Colon (tissue), 2 donors: ENCODE measurements around the gene PPARA.

ENCODE experiments used
- FAIRE-seq: peaks from 2 replicates; lab custom pipeline; 2012; peaks lifted over from hg19 to GRCh38; lab: Jason Lieb, UNC
- donor health status: control.
- donor health status: control.

PPARA gene

GRCh38 chr22:46145361-46145851 is 4.9 kb upstream of the PPARA start:
- no peak for FAIRE-seq

GRCh38 chr22:46145896-46146295 is 4.4 kb upstream of the PPARA start:
- FAIRE-seq: no peak

DNA sequence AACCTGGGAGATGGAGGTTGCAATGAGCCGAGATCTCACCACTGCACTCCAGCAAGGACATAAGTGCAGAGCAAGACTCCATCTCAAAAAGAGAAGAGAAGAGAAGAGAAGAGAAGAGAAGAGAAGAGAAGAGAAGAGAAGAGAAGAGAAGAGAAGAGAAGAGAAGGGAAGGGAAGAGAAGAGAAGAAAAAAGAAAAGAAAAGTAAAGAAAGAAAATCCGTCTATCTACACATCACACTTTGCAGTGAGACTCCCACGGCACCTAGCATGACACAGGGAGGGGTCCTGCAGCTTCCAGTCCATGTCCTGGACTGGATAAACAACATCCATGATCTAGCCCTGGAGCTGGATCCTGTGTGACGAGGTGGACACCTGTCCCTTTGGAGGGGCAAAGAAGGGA is 4.0 kb upstream of the PPARA start:
- no peak for FAIRE-seq

DNA sequence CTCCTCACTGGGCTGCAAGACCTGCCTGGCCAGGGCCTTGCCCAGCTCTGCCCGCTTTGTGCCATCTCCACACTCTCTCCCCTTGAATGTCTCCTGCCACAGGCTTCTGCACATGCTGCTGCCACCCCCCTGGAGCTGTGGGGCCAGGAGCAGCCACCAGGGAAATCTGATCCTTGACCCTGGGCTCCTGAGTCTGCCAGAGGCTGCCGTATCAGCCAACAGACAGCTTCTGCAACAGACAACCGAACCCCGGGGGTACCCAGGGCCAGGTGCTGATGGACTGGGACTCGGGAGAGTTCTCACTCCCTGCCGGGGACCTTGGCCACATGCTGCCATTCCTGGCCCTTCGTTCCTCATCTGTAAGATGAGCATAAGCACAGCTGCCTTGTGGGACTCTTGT is 3.3 kb upstream of the PPARA start:
- FAIRE-seq: no peak

GRCh38 chr22:46147471-46148267 is 2.7 kb upstream of the PPARA start:
- no peak for FAIRE-seq

GRCh38 chr22:46148336-46148735 is 2.0 kb upstream of the PPARA start:
- no peak for FAIRE-seq

- FAIRE-seq: no peak
These were observed 1.4 kb upstream of the PPARA start for GRCh38 chr22:46148816-46149511.

- FAIRE-seq: no peak
These were observed 753 bp upstream of the PPARA start for GRCh38 chr22:46149512-46150033.

DNA sequence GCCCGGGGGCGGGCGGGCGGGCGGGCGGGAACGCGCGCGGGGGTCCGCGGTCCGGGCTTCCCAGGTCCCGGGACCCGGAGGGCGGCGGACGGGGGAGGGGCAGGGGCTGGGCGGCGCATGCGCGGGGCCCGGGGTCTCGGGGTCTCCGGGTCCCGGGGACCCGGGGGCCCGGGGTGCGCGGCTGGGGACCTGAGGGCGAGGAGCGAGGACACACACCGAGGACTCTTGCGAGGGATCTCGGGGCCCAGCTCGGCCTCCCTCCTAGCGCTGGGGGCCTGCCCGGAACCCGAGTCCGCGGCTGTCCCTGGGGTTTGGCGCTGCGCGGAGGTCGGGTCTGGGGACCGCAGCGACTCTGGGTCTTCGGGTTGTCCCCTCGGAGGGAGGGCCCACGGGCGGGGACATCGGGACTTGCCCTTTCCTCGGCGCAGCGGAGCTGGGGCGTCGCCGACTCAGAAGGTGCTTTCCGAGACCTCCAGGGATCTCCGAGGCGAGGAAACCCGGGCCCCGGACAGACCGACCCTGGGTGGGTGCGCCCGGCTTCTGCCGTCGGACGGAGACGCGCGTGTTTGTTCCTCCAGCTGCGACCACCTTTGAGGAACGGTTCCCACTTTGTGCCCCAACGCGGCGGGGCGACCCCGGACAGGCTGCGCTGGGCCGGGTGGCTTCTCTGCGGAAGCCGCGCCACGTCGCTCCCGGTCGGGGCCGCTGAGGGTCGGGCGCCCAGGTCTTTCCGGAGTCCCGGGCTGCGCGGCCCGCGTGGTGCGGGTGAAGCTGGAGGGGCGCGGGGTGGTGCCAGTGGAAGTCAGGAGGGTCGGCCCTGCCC is 540 bp downstream of the PPARA start:
- no peak for FAIRE-seq

DNA sequence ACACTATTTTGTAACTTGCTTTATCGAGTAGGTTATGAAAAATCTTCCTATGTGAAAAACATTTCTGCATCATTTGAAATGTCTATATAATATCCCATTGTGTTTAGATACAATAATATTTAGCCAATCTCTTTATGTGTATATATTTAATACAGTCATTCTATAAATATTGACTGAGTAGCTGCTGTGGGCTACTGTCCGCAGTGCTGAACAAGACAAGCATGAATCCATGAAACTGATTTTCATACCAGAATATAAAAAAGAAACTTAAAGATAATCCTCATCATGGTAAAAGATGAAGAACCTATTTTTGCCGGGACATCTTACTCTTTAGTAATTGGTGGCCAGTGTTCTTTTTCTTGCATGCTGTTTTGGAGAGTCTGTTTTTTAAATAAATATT is 3.6 kb downstream of the PPARA start:
- no peak for FAIRE-seq

DNA sequence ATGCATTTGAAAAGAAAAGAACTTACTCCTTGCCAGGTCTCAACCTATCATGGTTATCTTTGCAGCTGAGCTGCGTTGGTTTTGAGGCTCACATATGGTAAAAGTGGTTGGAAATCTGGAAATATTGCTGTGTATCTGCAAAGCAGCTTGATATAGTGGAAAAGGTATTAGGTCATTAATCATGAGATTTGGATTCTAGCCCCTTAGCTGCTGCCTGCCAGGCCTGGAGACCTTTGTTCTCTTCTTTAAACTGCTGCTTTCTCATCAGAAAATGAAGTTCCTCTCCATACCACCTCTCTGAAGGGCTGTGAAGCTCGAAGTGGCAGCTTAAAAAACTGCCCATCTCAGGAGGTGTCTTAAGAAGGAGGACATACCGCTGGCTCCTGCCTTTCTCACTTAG is 5.7 kb downstream of the PPARA start:
- no peak for FAIRE-seq

GRCh38 chr22:46158283-46158682 is 8.0 kb downstream of the PPARA start:
- FAIRE-seq: no peak

DNA sequence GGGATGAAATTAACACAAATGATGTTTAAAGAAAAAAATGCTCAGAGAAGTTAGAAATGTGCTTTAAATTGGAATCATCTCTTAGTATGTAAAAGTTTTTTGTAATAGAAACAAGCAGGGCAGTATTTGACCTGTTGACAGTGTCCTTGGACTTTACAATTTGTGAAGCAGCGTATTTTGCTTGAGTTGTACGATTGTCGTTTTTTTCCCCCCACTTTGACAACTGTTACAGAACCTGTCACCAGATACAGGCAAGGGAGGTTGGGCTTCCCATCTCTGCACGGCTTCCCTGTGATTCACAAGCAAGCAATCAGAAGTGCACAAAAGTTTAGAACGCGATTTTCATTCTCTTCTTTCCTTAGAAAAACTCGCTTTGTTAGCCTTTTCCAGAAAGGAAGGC is 8.9 kb downstream of the PPARA start:
- no peak for FAIRE-seq

DNA sequence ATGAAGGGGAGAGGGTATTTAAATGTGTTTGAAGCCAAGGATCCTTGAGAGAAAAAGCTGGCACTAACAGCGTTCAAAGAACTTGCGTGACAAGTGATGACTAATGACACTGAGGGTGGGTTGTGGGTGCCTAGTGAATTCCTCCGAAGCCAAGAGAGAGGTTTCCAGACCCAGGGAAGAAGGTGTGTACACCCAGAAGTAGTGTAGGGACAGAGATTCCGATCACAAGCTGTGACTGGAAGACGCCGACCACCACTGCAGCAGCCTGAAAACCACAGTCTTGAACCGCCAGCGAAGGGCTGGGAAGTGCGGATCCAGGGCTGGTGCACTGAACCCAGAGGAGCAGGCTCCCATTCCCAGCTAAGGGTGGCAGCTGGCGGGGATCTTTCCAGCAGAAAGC is 9.5 kb downstream of the PPARA start:
- FAIRE-seq: no peak

DNA sequence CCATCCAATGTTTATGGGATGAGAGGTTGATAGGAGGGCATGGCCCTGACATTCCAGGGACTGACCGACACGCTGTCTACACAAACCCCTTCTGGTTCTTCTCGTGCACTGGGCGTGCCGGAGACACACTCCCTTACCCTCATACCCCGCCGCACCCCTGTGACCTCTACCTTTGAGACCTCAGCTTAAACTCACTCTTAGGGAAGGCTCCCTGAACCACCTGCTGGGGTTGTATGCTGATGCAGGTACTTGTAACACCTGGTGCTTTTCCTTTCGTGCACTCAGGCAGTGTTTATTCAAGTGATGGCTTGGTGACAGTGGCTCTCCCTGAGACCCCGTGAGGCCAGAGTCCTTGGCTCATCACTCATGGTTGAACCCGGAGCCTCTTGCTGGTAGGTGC is 12.0 kb downstream of the PPARA start:
- no peak for FAIRE-seq

DNA sequence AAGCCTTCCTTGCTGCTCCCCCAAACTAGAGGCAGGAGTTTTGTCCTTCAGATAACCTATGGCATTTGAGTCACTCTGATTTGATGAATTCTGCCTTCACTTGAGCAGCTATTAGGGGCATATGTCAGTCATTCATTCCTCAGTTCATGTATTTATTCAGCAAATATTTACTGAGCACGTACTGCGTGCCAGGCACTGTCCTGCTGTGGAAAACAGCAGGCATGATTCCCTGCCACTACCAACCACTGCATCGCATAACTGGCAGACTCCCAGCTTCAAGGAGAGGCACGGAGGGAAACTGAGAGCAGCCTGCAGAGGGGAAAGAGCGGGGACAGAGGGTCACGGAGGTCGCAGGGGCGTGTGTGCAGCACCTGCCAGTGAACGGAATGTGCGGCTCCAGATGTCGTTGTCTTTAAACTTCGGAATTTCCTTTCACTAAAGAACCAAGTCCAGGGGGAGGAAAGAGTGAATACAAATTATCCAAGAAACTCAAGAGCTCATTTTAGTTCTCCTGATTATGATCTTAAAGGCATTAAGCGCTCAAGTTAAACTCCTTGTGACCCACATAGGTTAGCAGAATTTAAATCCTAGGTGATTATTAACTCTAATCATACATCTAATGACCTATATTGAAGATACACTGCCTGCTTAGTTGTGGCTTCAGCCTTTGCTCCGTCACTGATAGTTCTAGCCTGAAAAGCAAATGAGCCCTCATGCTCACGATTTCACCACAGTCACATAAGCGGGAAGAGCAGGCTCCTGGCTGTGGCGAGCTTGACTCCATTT is 12.6 kb downstream of the PPARA start:
- no peak for FAIRE-seq

DNA sequence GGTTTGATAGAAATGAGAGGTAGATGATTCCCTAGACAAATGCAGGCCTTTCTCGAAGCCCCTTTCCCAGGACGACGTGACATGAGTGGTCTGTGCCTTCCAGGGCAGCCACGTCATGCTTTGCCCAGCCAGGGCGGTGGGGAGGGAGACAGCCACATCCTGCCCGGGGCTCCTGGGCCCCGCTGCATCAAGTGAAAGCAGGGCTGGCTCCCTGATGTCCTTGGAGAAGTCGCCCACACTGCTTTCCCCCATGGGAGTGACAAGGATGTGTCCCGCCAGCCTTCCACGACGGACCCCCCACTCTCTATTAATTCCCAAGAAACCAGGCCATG is 13.2 kb downstream of the PPARA start:
- no peak for FAIRE-seq

GRCh38 chr22:46165977-46166376 is 15.7 kb downstream of the PPARA start:
- FAIRE-seq: no peak

DNA sequence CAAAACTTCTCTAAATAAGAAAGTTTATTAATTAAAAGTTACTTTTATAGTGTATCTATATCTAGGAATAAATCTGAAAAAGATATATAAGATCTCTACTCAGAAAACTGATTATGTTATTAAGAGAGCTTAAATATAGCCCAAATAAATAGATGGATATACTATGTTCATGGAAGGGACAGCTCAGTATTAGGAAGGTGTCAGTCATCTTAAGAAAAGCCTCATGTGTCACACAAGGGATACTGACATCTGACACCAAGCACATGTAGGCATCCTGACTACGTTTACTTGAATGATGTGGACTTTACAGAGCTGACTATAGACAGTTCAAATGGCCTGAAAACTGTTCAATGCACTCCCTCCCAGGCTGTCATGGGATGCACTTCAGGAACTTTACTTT is 19.3 kb downstream of the PPARA start:
- no peak for FAIRE-seq

DNA sequence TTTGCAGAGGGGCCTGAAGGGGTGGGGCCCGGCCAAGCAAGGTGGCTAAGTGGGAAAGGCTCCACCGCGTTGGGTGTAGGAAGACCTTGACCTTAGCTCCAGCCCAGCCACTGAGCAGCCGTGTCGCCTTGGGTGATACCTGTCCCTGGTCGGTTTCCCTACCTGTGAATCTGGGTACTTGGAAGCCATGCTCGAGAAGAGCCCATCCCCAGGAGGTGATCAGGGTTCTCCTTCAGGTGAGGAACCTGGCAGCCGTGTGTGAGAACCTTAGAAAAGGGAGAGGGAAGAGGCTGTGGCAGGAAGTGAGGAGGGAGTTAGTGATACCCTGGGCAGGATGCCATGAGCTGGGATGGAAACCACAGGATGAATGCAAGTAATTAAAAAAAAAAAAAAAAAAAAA is 21.6 kb downstream of the PPARA start:
- no peak for FAIRE-seq

DNA sequence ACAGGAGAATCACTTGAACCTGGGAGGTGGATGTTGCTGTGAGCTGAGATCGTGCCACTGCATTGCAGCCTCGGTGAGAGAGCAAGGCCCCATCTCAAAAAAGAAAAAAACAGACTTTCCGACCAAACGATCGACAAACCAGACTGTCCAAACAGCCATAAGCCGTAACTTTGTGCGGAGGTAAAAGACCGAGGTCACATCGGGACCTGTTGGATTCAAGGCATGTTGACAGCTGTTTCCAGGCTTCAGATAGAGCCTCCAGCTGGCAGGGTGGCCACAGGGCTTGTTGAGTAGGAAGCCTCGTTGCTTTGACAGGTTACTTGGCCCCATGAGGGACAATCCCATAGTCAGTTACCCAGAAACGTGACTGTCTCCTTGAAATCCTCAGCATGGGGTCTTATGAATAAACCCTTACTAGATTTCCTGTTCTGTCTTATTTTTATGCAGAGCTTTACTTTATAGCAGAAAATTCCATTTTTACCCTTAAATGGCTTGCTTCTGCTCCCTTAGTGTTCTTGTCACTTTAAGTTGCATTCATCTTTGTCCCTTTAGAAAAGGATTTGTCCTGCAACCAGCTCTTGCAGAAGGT is 22.3 kb downstream of the PPARA start:
- no peak for FAIRE-seq

- FAIRE-seq: no peak
These were observed 22.8 kb downstream of the PPARA start for GRCh38 chr22:46173152-46173551.
